Measurements from ENCODE around the gene ESR2.

- TF ChIP-seq CTCF (IDR thresholded peaks at IDR 0.05; ENCODE audit: extremely low read depth in 1 of 2, insufficient read depth in 1 of 2, low read depth in 1 of 2, low read length in 2 of 2): no peak
- TF ChIP-seq EZH2 (IDR thresholded peaks at IDR 0.05; ENCODE audit: borderline replicate concordance, low read depth, low read length, severe bottlenecking): no peak
- TF ChIP-seq POLR2A (IDR thresholded peaks at IDR 0.05; ENCODE audit: low read depth, low read length): no peak
- no peak for TF ChIP-seq POLR2AphosphoS5 (IDR thresholded peaks at IDR 0.05; ENCODE audit: insufficient read depth, low read depth, low read length)
- no peak for TF ChIP-seq MAX (IDR thresholded peaks at IDR 0.05; ENCODE audit: insufficient read depth, insufficient read length)
- no peak for TF ChIP-seq FOS (IDR thresholded peaks at IDR 0.05; ENCODE audit: borderline replicate concordance, insufficient read depth, low read length)
- TF ChIP-seq JUN (IDR thresholded peaks at IDR 0.05; ENCODE audit: borderline replicate concordance, insufficient read depth, insufficient read length, low read depth): no peak
- TF ChIP-seq GATA2 (IDR thresholded peaks at IDR 0.05; ENCODE audit: insufficient read depth, insufficient read length, low read depth, low read length): no peak
- no peak for TF ChIP-seq MYC (IDR thresholded peaks at IDR 0.05; ENCODE audit: low read depth, low read length)
Observed at GRCh38 chr14:64119500-64119899, 174.7 kb downstream of the ESR2 start.
